NCI-H524 treated with DMSO at 0.1 percent for 48 hours (cell line): ENCODE data around the gene CDS1.
"Not testable (repeated sequence)": the region's sequence is repeated elsewhere in the genome, so short reads cannot be mapped to it uniquely, and the experiment has no call there.

Source experiments
- DNase-seq: peaks from one replicate; lab custom pipeline; 2025; lab: John Stamatoyannopoulos, UW

Gene CDS1

DNA sequence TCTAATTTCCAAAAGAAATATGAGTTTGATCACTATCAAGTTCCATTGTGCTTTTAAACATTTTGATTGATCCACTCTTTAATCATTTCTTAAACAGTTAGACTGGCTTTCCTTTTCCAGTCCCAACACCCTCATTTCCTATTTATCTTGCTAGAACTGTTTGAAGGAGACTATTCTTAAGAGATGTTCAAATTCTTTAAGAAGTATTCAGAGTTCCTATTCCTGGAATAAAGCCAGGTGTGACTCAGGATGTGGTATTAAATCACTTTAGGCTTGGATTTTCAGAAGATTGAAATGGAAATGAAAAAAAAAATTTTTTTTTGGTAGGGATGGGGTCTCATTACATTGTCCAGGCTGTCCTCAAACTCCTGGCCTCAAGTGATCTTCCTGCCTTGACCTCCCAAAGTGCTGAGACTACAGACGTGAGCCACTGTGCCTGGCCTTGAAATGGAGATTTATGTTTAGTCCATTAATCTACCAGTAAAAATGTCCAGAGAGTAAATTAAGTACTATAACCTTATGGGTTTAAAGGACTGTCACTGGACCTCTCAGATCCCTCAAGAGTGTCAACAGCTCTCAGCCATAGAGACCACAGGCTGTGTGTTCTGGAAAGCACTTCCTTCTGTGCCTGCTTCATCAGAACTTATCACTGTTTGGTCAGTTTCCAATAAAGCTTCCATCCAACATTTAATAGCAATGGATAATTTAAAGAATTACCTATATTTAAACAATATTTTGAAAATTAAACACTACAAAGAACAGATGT is 90.7 kb downstream of the CDS1 start:
- DNase-seq = no peak

DNA sequence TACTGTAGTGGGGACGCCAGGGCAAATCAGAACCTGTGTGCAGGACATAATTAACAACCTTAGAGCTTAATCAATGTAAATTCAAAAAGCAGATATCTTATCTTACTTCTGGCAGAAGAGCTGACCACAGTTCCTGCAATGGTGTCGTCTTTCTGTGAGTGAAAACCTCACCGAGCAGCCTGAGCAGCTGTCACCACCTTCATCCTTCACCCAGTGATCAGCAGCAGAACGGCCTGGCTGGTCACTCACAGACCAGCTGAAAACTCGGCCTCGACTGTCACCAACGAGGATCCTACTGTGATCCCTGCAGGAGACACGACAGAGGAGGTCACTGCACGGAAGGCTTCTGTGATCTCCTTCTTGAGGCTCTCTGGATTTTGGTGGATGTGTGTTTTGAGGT is 94.2 kb downstream of the CDS1 start:
- no peak for DNase-seq

DNA sequence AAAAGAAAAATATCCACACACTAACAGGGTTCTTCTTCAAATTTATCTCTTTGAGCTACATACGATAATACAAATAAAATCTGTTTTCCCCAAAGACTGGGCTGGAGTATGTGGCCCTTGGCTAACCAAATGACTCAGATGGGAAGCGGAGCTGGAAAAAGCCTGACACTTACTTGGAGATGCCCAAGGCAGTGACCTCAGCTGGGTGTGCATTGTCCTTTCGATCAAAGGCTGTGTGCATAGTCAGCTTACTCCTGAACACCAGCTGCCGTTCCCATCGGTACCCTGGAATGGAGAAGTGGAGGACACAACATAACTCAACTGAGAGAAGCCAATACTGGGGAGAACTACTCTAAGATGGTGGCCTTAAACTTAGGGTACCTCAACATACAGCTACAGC is 95.1 kb downstream of the CDS1 start:
- no peak for DNase-seq

DNA sequence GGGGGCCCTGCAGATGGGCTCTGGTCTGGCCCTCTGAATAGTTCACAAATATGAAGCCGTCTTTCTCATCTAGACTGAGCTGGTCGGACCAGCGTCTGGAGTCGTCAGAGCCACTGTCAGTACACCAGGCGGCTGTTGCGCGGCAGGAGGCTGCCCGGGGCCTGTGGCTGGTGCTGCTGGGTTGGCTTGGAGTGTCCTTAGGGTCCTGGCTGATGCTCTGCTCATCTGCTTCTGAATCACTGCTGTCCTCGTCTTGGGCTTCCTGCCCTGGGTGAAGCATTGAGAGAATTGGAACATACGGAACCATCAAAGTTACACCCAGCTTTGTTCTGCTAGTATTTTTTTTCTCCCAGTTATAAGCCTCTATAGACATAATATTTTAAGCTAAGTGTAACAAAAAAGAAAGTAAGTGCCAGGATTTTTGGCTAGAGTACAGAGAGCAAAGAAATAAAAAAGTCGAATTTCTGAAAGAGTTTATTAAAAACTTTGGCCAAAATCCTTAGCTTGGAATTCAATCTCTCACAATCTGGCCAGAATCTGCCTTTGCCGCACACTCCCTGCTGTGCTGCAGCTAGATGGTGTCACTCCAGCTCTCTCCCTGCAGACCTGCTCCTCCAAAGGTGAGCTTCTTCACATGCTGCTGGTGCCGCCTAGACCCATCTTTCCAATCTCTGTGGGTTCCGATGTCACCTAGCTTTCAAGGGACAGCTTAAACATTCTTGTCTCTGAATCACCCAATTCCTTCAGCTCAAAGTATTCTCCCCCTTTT is 96.2 kb downstream of the CDS1 start:
- DNase-seq = no peak

DNA sequence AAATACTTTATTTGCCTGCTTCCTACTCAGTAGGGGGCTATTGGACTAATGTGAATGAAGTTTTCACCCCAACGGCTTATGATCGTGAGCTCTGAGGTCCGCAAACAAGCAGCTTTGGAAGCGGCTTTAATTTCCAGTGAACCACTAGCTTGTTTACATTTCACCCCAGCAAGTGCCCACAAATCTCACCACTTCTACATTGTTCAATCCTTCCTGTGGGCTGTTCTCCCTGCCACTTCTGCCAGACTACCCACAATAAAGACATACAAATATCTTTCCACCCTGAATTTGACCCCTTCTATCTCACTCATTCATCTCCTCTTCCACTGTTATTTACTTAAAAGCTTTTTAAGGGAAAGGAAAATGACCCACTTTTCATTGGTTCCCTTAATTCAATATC is 98.0 kb downstream of the CDS1 start:
- DNase-seq = no peak

DNA sequence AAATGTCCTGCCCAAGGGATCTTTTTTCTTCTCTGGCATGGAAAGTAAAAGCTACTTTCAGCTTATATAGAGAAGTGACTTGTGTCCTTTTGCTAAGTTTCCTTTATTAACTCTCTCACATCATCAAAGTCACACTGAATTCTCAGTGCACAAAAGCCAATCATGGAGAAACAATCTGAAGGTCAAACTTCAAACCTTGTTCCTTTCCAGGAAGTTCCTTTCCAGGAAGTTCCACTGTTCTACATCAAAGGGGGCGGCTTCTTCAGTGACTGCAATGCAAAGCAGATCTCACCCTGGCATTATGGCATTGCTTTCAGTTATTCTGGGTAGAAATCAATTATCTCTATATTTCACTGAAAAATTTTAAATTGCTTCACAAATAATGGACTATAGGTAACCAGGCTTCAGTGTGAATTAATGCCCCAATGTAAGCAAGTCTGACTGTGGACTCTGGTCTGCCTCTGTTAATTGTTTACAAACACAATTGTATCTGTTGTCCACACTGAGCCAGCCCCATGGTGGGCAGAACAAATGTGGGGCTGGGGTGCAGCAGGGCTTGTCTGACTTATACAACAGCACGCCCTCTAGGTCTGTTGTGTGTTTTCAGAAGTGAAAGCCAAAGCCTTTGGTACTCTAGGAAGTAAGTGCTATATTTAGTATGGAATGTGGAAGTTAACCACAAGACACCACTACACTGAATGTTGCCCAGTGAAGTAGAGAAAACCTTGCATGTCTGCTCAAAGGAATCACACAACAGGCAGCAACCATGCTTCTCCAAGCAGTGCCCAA is 98.8 kb downstream of the CDS1 start:
- DNase-seq = no peak

DNA sequence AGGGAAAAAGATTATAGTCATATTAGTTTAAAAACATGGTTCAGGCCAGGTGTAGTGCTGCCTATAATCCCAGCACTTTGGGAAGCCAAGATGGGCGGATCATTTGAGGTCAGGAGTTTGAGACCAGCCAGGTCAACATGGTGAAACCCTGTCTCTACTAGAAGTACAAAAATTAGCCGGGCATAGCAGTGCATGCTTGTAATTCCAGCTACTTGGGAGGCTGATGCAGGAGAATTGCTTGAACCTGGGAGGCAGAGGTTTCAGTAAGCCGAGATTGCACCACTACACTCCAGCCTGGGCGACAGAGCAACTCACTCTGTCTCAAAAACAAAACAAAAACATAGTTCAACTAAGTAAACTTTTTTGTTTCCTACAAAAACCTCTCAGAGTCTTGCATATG is 99.7 kb downstream of the CDS1 start:
- DNase-seq = not testable (repeated sequence)

DNA sequence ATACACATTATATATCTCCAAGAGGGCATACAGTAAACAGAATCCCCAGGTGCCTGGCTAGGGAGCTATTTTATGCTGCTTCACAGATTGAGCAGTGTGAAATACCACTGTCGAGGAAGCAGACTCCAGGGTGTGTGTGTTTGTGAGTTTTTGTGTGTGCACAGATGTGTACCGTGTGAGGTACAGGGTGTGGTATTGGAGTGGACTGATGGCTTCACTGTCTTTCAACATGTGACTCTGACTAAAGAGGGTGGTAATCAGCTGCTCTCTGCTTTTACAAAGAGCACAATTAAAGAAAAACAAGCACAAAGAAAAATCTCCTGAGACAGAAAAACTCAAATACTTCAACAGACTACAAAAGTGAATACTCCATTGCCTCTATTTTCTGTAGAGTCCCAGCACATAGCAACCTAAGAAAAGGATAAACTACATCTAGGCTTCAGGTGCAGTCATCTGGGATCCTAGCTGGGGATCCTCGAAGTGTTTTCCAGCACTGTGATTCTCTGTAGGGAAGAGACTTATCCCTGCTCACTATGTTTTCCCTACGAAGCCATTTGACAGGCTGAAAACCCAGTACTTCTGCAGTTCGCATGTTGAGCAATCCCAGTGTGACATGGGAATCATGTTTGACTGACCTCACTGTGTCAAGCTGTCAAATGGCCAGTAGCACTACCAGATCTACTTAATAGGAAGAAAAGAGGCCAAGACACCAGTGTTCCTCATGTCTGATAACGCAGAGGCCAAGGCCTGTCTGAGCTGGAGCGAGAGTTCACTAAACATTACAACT is 100.3 kb downstream of the CDS1 start:
- no peak for DNase-seq

DNA sequence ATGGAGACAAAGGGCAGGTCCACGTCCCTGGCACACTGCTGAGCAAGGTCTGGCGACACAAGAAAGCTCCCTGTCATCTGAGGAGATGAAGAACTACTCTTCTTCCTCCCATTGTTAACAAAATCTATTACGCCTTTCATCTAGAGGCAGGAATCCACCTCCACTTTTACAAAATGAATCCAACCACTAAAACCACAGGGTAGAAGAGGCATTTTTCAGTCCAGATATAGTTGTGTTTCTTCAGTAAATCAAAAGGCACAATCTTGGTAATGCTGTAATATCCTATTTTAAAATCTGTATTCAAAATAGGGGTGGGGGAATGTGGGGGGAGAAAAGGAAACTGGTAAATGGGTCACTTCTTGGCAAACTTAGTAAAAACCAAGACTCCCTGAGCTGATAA is 101.4 kb downstream of the CDS1 start:
- DNase-seq = no peak

DNA sequence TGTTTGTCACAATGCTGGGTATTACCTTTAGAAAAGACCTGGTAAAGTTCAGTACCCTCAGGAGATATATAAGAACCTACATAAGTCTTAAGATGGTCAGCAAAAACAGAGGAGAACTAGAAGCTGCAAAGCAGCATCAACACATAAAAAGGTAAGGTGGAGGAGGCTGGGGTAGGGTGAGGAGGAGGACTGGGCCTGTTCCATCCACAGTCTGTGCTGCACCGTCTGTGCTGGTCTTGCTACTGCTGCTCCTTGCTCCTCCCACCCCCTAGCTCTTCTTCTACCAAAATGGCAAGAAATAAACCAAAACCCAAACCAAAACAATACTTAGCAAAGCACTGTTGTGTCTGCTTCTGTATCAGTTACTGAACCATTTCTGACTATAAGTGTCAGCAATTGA is 102.2 kb downstream of the CDS1 start:
- no peak for DNase-seq

DNA sequence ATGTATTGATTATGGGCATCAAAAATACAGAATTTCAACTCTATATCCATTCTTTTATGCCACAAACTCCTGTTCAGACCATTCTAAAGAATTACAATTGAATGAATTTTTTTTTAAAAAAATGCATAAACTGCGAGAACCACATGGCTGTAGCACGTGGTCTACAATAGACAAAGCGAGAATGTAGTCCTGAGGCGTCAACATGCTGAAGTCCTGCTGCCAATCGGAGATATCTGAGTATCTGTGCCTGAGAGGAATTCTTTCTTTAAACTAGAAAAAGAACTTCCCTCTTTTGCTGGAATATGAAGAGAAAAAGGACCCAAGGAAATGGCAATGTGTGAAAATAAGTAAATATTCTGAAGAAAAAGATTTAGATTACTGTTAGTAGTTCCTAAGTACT is 105.7 kb downstream of the CDS1 start:
- no peak for DNase-seq

DNA sequence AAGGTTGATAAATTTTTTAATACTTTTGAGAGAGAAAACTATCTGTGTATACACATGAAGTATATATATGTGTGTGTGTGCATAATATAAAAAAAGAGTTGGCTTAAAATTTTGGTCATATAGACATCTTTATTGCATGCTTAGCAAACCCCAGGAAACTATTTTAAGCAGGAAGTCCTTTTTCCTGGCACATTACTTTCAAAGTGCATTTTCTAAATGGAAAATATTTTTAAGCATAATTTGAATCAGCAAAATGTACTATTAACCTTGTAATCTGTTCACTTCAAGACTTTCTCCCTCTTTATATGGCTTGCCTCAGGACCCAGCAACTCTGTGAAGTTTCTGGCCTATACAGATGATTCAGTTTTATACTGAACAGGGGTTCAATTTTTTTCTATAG is 106.3 kb downstream of the CDS1 start:
- no peak for DNase-seq

DNA sequence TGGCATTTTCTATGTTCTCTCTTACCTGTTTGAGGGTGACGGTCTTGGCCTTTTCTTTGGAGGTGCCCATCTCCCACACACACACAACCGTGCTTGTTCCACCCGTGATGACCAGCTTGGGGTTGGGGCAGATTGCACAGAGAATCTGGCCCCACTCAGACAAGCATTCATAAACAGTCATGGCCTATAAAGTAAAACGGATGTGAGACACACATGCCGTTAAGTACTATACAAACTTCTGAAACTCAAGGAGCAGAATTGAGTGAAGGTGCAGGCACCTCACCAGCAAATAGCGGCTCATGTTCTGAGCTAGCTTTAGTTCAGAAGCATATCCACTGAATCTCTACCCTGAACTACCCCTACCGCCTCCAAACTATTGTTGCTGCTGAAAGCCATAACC is 107.6 kb downstream of the CDS1 start:
- no peak for DNase-seq

DNA sequence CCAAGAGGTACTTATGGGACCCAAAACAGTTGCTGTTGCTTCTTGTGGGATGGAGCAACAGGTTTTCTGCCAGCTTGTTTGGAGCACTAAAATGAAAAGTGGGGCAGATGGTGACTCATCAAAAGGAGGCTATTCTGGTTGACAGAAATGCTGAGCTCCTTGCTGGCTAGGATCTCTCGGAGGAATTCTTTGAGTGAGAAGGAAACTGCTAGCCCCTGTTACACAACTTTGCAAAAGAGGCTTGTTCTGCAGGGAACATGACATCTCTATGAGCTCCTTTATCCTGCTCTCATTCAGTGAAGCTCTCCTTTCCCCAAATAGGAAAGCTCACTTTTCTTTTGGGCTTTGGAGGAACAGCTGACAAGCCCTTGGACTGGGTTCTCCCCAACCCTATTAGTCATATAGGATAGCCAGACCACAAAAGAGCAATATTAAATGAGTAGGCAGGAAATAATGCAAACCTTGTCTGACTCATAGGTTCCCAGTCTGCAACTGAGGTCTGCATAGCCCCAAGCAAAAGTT is 108.3 kb downstream of the CDS1 start:
- DNase-seq = no peak

DNA sequence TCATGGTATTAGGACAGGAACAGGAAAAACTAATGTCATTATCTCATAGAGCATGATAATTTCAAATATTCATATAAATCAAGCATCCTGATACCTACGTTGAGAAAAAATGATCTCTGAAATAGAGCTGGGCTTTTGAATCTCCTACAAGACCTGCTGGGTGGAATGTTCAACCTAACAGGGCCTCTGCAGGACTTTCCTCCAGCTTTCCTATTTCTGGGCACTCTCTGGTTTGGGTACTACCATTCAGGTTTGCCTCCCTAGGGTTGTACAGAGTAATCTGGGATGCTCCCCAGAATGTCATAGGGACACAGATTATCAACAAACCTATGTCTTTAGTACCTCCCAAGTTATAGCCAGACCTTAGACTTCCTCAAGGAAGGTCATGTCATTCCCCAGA is 108.9 kb downstream of the CDS1 start:
- no peak for DNase-seq

DNA sequence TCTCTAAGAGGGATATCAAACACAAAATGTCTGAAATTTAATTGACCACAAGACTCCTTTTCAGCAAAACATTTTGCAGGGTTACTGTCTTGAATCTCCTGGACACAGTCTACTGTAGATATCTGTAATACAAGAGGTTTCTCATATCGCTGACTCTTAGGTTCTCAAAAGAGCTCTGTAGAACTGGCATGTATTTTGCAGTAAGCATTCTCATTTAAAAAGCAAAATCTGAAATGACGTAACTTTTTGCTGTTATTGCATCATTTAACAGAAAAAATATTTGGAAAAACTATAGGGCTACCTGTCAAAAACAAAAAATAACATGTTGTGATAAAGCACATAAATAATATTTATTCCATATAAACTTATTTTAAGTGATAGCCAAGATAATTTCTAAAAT is 114.2 kb downstream of the CDS1 start:
- no peak for DNase-seq

DNA sequence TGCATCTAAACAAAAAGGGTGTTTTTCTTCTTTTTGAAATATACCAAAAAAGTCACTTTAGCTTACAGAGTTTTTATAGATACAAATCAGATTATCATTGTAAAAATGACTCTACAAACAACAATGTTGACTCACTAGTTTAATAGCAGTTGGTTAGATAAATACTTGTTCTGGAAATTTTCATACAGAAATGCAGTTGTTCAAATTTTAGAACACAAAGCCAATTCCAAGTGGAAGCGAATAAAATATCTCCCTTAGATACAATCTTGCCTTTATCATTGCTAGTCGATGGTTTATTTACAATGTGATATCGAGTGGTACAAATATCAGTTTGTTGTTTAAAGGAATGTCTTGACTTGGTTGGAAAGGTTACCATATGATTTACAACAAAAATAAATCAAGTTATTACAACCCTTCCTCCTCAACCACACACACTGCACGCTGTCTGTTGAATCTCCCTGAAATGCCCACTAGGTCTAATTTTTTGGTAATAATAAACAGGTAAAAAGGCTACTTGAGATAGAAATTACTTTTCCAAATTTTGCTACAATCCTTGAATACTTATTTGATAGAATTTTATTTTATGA is 114.8 kb downstream of the CDS1 start:
- no peak for DNase-seq

DNA sequence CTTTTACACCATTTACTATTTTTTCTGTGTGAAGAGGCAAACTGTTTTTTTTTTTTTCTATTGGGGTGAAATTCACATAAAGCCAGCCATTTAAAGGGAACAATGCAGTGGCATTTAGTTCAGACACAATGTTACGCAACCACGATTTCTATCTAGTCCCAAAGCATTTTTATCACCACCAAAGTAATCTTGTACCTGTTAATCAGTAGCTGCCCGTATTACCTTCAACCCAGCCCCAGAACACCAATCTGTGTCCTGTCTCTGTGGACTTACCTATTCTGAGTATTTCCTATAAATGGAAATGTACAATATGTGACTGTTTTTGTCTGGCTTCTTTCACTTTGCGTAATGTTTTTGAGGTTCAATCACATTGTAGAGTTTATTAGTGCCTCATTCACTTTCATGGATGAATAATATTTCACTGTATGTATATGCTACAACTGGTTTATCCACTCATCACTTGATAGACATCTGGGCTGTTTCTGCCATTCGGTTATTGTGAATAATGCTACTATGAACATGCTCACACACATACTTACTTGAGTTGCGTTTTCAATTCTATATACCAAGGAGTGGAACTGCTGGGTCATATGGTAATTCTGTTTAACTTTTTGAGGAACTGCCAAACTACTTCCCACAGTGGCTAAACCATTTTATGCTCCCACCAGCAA is 116.2 kb downstream of the CDS1 start:
- no peak for DNase-seq
